GM21576 (cell line): ENCODE data around the gene LYPLAL1.
"Not testable (repeated sequence)": the region's sequence is repeated elsewhere in the genome, so short reads cannot be mapped to it uniquely, and the experiment has no call there.

Experiments used
- ATAC-seq: cut with Tn5 transposase; IDR thresholded peaks from one replicate; pipeline ENCODE4 v1.9.1; 2021; ENCODE audit warnings: mild to moderate bottlenecking, moderate library complexity; ENCODE audit not compliant: unreplicated experiment

The LYPLAL1 gene

DNA sequence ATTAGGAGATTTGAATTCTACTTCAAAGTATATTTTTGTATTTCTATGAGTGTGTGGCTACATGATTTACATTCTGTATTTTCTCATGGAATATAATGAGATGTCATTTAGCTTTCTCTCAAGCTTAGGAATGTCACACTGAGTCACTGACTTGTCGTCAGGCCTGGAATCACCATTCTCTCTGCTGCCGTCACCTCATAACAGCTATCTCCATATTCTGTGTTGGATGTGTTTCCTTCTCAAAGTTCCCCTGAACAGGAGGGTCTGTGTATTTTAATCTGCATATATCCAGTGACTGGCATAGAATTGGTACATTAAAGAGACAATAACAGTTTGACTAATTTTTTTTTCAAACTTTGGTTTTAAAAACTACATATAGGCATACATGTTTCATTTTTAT, 35.9 kb downstream of the LYPLAL1 start:
- ATAC-seq = no peak

DNA sequence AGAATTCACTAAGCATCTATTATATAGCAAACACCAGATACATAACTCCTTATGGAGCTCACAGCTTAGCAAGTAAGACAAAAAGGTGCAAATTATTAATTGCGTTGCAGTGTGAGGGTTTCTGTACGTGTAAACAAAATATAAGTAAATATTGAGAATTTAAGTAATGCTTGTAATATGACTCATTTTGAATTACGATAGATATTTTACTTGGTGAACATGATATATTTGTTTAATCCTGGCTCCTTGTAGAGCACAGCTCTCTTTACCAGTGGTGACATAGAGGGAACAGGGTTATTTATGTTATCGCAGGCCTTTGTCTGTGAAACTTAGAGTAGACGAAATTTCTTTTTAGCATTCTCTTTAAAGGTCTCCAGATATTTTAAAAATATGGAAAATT, 36.4 kb downstream of the LYPLAL1 start:
- no peak for ATAC-seq

DNA sequence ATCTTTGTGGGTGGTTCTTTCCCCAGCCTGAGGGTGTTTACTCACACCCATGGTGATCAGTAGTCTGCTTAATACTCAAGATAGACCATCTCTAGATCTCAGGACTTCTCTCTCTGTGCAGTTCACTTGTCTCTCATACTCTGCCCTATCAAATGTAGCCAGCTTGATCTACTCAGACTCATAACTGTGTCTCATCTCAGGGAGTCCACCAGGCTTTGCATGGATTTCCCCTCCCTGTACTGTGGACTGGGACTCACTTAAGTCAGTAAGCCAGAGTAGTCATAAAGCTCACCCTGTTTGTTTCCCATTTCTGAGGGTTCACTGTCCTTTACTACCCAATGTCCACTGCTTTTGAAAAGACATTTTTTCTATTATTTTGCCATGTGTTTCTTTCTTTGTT, 41.8 kb downstream of the LYPLAL1 start:
- no peak for ATAC-seq

DNA sequence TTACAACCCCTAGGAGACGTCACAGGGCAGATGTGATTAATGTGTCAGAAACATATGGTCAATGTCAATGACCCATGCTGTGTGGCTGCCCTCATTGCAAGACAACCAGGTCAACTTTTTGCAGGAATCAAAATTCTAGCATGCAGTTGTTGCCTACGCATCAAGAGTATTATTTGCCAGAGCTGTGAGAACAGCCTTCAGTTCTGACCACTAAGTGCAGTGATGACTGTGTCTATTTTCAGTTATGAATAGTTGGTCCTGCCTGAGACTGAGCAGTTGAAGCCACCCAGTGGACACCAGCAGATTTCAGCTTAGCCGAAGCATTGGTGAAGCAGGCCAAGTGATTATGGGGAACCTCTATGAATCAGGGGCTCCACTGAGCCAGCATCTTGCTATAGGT, 47.3 kb downstream of the LYPLAL1 start:
- peak; percentile 91 for ATAC-seq

DNA sequence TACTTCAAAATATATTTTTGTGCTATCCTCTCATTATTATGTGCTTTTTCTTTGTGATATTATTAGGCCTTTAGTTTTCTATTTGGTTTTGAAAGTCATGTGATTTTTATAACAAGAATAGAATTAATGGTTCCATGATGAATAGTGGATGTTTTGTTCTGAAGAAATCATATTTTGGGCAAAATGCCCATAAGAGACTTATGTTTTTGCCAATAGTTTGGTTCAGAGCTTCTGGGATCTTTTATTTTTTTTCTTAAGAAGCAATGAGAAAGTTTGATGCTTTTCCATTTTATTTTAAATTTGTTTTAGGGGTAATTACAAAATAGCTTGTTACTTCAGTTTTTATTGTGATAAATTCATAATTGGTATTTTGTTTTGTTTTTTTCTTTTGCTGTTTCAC, 49.8 kb downstream of the LYPLAL1 start:
- no peak for ATAC-seq

DNA sequence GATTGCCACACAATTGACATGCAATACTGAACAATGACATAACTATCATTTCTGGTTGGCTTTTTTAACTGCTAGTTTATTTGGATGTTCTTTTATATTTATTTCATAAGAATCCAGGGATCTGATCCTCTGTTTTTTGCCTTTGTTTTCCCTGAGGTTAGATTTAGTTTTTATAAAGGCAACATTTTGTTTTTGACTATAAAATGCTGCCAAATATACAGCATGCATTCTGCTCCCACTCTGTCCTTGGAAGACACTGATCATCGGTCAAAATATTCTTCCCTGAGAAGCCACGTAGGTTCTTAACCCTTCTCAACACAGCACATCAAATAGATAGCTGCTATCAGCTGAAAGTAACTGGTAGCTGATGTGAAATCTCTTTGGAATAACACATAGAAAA, 52.5 kb downstream of the LYPLAL1 start:
- ATAC-seq = no peak

DNA sequence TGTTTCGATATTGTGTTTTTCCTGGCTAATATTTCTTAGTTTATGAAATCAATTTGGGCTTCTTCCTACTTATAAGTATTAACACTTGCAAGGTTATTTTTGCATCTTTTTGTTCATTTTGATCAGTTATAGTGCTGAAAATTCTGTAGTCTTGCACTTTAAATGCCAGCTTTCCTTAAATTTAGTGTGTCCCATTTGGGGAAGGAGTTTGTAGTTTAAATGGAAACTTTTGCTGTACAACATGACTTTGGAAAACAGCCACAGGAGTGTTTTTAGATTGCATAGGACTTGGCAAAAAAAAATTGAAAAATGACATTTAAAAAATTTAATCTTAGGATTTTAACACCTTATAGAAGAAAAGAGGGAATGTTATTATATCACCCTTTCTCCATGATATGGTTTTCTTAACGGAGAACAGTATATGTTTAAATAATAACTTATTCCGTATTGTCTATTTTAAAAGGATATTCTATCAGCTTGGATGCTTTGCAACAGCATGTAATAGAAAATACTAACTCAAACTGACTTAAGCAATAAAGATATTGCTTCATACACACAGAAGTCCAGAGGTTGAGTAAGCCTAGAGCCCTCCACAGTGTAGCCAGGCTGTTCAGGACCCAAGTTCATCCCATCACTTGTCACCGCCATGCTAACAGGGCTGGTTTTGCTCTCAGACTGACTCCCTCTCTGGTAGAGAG, 53.8 kb downstream of the LYPLAL1 start:
- ATAC-seq = no peak

DNA sequence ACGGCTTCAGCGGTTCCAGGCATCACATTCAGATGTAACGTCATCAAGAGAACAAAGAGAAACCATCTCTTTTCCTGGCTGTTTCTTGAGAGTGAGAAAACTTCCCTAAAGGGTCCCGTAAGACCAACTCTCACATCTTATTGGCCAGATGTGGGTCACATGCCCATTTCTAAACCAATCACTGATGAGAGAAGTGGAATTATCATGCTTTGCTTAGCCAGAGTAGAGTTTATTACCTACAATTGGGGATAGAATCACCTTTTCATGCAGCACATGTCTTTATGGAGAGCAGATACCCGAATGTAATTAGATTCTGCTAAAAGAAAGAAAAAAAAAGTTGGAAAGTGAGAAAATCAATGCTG, 54.4 kb downstream of the LYPLAL1 start:
- no peak for ATAC-seq

DNA sequence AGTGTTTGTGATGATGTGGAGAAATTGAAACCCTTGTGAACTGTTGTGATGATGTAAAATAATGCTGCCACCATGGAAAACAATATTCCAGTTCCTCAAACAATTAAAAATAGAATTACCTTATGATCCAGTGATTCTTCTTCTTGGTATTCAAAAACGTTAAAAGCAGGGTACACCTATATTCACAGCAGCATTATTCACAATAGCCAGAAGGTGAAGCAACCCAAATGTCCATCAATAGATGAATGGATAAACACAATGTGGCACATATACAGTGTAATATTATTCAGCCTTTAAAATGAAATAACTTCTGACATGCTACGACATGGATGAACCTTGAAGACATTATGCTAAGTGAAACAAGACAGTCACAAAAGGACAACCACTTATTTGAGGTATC, 59.2 kb downstream of the LYPLAL1 start:
- no peak for ATAC-seq

DNA sequence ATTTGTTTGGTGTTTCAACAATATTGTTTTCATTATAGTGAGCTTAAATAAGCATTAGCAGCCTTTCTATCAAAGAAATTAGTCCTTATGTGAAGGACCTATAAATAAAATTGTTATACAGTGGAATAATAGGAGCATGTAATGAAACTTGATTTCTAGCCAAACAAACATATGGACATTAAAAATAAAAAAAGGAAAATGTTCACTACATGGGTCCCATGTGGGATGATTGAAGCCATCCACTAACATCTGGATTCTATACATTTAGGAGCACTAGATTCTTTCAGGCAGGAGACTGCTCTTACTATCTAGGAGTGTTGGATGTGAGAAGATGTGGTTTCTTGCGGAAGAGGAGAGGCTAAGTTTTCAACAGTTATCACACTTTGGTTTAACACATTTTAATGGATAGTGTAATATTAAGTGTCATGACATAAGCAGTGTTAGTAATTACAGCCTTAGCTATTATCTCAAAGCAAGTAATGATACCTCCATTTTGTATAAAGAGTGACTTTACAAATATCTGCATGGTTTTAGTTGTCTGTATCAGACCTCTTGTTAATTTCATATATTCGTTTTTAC, 62.3 kb downstream of the LYPLAL1 start:
- ATAC-seq = no peak

DNA sequence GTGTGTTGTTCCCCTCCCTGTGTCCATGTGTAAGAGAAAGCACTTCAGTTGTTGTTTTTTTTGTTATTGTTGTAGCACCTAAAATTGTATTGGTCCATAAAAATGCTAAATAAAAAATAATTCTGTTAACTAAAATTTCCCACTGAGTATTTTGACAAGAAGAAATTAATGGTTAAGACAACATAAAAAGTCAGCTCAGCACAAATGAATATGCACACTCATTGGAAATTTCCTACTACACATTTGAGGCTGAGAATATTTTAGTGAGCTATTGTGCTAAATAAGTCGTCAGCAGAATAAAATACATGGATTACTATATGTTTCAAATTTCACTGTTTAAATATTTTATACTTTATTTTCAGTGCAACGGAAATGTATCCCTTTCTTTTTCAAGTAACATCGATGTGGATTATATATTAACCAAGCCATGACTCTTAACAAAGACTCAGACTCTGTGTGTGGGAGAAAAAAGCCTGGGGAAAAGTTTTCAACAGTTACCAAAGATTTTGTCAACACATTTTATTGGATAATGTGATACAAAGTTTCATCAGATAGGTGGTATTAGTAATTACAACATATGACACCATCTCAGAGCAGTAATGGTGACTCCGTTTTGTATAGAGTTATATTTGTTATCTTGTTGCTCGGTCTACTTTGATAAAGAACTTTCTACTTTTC, 63.4 kb downstream of the LYPLAL1 start:
- no peak for ATAC-seq

DNA sequence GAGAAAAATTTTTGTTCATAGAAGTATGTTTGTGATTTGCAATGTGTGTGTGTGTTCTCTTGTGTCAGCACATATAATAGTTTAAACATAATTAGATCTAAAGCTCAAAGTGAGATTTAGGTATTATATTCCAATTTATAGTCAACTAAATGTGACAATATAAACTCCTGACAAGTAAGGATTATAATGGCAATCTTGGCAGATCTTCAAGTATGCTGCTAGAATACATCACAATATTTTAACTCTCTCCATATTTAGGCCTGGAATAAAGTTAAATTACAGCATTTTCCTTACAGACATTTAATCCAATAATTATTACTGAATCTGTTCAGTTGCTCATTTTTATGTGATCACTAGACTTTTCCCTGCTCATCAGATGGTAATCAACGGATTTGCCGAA, 65.8 kb downstream of the LYPLAL1 start:
- no peak for ATAC-seq

DNA sequence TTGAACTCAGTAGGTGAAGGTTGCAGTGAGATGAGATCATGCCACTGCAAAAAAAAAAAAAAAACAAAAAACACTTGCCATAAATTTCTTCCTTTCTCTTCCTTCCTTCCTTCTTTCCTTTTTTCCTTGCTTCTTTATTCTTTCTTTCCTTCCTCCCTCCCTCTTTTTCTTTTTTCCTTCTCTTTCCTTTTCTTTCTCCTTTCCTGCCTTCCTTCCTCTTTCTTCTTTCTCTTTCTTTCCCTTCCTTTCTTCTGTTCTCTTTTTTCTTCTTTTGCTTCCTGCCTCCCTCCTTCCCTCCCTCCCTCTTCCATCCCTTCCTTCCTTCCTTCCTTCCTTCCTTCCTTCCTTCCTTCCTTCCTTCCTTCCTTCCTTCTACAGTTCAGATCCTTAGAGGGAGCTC, 71.2 kb downstream of the LYPLAL1 start:
- no peak for ATAC-seq

DNA sequence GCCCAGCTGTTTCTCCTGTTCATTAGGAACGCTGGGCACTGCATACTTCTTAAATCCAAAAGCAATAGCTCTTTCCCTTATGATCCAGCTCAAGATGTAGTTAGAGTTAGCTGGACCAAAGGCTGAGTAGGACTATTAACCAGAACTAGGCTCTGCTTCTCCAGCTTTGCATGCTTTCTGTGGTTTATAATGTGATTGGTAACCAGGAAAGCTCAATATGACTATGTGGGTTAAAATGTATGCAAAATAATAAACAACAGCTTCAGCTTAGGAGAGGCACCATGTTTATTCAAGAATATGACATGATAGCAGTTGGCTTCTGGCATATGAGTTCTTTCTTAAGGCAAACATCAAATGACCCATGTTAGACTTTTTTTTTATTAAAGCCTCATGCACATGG, 73.8 kb downstream of the LYPLAL1 start:
- ATAC-seq = no peak

DNA sequence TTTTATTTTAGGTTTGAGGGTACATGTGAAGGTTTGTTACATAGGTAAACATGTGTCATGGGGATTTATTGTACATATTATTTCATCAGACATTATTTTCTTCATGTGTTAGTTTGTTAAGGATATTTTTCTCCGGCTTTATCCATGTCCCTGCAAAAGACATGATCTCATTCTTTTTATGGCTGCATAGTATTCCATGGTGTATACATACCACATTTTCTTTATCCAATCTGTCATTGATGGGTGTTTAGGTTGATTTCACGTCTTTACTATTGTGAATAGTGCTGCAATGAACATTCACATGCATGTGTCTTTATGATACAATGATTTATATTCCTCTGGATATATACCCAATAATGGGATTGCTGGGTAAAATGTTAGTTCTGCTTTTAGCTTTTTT, 76.8 kb downstream of the LYPLAL1 start:
- ATAC-seq = not testable (repeated sequence)

DNA sequence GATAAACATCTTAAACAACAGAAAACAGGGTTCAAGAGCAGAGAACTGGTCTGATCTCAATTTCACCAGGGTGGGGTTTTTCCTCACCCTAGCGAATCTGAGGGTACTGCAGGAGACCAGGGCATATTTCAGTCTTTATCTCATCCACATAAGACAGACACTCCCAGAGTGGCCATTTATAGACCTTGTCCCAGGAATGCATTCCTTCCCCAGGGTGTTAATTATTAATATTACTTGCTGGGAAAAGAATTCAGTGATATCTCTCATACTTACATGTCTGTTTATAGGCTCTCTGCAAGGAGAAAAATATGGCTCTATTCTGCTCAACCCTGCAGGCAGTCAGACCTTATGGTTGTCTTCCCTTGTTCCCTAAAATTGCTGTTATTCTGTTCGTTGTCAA, 84.1 kb downstream of the LYPLAL1 start:
- no peak for ATAC-seq

DNA sequence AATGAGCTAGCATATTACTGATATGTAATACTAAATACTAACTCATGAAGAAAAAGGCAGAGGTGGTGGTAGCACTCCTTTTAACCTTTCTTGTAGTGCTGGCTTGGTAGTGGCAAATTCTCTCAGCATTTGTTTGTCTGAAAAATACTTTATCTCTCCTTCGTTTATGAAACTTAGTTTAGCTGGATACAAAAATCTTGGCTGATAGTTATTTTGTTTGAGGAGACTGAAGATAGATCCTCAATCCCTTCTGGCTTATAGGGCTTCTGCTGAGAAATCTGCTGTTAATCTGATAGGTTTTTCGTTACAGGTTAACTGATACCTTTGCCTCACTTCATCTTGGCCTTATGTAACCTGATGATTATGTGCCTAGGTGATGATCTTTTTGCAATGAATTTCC, 87.8 kb downstream of the LYPLAL1 start:
- ATAC-seq = no peak
